HG02943 (cell line): ENCODE data around the gene RNF212.

Experiments used
- ATAC-seq: cut with Tn5 transposase; IDR thresholded peaks from one replicate; pipeline ENCODE4 v1.9.1; 2021; ENCODE audit warnings: mild to moderate bottlenecking, low read depth, moderate library complexity; ENCODE audit not compliant: unreplicated experiment

Gene RNF212

DNA sequence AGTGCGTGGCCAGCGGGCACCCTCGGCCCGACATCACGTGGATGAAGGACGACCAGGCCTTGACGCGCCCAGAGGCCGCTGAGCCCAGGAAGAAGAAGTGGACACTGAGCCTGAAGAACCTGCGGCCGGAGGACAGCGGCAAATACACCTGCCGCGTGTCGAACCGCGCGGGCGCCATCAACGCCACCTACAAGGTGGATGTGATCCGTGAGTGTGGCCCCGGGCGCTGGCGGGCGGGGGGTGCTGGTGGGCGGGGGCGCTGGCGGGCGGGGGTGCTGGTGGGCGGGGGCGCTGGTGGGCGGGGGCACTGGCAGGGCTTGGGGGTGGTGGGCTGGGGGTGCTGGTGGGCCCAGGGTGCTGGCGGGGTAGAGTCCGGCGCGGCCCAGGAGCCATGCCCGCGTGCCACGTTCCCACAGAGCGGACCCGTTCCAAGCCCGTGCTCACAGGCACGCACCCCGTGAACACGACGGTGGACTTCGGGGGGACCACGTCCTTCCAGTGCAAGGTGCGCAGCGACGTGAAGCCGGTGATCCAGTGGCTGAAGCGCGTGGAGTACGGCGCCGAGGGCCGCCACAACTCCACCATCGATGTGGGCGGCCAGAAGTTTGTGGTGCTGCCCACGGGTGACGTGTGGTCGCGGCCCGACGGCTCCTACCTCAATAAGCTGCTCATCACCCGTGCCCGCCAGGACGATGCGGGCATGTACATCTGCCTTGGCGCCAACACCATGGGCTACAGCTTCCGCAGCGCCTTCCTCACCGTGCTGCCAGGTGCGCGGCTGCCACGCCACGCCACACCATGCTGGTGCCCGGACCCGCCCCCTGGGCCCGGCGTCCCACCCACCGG is 89.2 kb downstream of the RNF212 start:
- no peak for ATAC-seq

DNA sequence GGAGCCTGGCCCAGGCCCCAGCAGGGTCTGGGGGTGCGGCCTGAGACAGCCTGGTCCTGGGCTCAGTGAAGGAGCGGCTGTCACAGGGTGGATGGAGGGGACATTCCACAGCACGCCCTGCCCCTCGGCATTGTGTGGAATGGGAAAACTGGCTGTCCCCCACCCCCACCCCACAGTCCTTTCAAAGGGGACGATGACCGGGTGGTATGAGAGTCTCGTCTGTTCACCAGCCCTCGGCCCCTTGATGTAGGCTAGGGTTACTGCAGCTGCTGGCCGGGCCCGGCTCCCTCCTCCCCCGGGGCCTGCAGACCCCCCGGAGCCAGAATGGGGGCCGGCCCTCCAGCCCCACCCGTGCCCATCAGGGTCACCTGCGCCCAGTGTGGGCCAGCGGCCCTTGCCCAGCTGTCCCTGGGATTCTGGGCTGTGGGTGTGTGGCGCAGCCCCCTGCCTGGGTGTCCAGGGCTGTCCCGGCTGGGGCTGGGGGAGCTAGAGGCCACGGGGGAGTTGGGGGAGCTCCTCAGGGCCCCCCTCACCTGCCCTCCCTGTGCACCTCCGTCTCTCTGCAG is 90.2 kb downstream of the RNF212 start:
- no peak for ATAC-seq

DNA sequence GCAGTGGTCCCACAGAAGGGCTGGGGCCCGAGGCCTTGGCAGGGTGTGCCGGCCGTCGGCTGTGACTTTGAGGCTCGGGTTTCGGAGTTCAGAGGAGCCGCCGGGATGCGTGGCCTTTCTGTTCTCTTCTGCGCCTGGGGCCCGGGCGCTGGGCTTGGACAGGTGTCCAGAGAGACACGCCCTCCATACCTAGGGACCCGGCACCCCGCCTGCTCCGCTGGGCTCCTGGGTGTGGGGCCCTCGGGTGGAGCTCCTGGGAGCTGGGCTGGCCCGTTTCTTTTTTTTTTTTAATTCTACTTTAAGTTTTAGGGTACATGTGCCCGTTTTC is 90.7 kb downstream of the RNF212 start:
- no peak for ATAC-seq

DNA sequence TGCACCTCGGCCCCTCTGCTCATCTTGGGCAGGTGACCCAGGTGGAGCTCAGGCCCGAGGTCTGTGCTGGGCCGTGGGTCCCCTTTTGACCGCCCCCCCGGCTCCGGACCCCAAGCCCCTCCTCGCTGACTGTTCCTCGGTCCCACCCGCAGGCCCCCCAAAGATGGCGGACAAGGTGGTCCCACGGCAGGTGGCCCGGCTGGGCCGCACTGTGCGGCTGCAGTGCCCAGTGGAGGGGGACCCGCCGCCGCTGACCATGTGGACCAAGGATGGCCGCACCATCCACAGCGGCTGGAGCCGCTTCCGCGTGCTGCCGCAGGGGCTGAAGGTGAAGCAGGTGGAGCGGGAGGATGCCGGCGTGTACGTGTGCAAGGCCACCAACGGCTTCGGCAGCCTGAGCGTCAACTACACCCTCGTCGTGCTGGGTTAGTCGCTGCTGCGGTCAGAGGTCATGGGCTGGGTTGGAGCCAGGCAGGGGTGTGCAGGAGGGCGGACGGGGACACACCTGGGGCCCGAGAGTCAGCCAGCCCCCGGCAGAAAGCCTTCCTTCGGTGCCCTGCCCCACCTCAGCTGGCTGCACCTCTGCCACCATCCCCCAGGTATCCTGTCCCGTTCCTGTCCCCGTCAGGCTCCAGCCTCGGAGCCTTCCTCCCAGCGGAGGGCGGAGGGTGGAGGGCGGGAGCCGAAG is 91.2 kb downstream of the RNF212 start:
- ATAC-seq, result no peak
